Fibroblast of pulmonary artery (primary cell): ENCODE data around the gene SAMD8.

Experiments
- DNase-seq: peaks from one replicate; pipeline ENCODE4 v3.0.0-alpha.2; 2010; ENCODE audit warnings: low read depth
- H3K4me3 ChIP-seq: replicated peaks from 2 replicates; pipeline ENCODE4 v1.5.1; 2011; ENCODE audit warnings: low read depth, mild to moderate bottlenecking, control low read depth, low read length, moderate library complexity
- CTCF ChIP-seq: IDR thresholded peaks from 2 replicates; pipeline ENCODE4 v1.5.1; 2011; ENCODE audit warnings: mild to moderate bottlenecking, control low read depth, low read length, inconsistent platforms; ENCODE audit errors: missing control alignments

Gene SAMD8

GRCh38 chr10:75067272-75067671 is 44.2 kb upstream of the SAMD8 start:
- no peak for DNase-seq
- H3K4me3 ChIP-seq = no peak overlapping the region
- no peak for TF ChIP-seq CTCF

GRCh38 chr10:75068523-75068922 is 42.9 kb upstream of the SAMD8 start:
- DNase-seq = no peak
- no peak for TF ChIP-seq CTCF
- H3K4me3 ChIP-seq = no peak overlapping the region

- no peak for DNase-seq
- H3K4me3 ChIP-seq = no peak overlapping the region
- no peak for TF ChIP-seq CTCF
These were observed 41.0 kb upstream of the SAMD8 start for GRCh38 chr10:75070476-75070875.

GRCh38 chr10:75070961-75071428 is 40.5 kb upstream of the SAMD8 start:
- DNase-seq = peak; percentile 27
- no peak for TF ChIP-seq CTCF
- H3K4me3 ChIP-seq = no peak overlapping the region

- no peak for DNase-seq
- H3K4me3 ChIP-seq = no peak overlapping the region
- no peak for TF ChIP-seq CTCF
These were observed 39.7 kb upstream of the SAMD8 start for GRCh38 chr10:75071756-75072155.

- no peak for TF ChIP-seq CTCF
- DNase-seq = no peak
- H3K4me3 ChIP-seq = no peak overlapping the region
These were observed 38.7 kb upstream of the SAMD8 start for GRCh38 chr10:75072727-75073126.

GRCh38 chr10:75073442-75073841 is 38.0 kb upstream of the SAMD8 start:
- H3K4me3 ChIP-seq = no peak overlapping the region
- DNase-seq = no peak
- TF ChIP-seq CTCF = no peak
